GM12878 (cell line): ENCODE measurements around the gene RGPD6. TPM values are rescaled to one million over a fixed set of nuclear protein-coding genes. Genes with fewer than 3 reads are reported as not detected.
"Not testable (repeated sequence)": the region's sequence is repeated elsewhere in the genome, so short reads cannot be mapped to it uniquely, and the experiment has no call there.

Experiments used
- ATAC-seq: fragments of 200-7000 bp; cut with Tn5 transposase; 3 replicates; pipeline ENCODE4 v1.9.1; 2020; ENCODE audit warnings: mild to moderate bottlenecking, moderate library complexity
- BruUV-seq: library from RNA; stranded (reverse); fragments of 400-500 nt; replicated peaks from 2 replicates; lab custom pipeline; 2021; lab: Mats Ljungman, UMichigan
- CTCF ChIA-PET: fragments of 300-600 bp; sonication (Branson Sonifier 250); formaldehyde crosslinking; extraction: SDS; loops from one replicate; lab custom pipeline; 2021; ENCODE audit warnings: inconsistent platforms; lab: Yijun Ruan, JAX
- POLR2A ChIA-PET: fragments of 350-600 bp; formaldehyde crosslinking; extraction: SDS; loops from one replicate; lab custom pipeline; 2021; ENCODE audit warnings: inconsistent platforms; lab: Charles Lee
- RAD21 ChIA-PET: fragments of 300-600 bp; sonication (Branson Sonifier 250); formaldehyde crosslinking; loops from one replicate; lab custom pipeline; 2023; ENCODE audit warnings: antibody characterized with exemption; ENCODE audit not compliant: unreplicated experiment; lab: Charles Lee
- SMC1A ChIA-PET: fragments of 300-600 bp; sonication (Branson Sonifier 250); formaldehyde crosslinking; loops from one replicate; lab custom pipeline; 2023; ENCODE audit not compliant: unreplicated experiment, uncharacterized antibody; lab: Charles Lee
- DNase-seq: peaks from one replicate; pipeline ENCODE4 v3.0.0-alpha.2; 2011; ENCODE audit warnings: low read depth, low spot score
- FAIRE-seq: peaks from 3 replicates; lab custom pipeline; 2011; peaks lifted over from hg19 to GRCh38; lab: Jason Lieb, UNC
- H2AFZ ChIP-seq: 2 replicates; pipeline ENCODE4 v1.6.0; 2011; ENCODE audit warnings: low read depth, low read length, control low read depth; ENCODE audit not compliant: control insufficient read depth
- H3K27ac ChIP-seq: 2 replicates; pipeline ENCODE4 v1.5.1; 2011; ENCODE audit warnings: control low read depth; ENCODE audit not compliant: control insufficient read depth, insufficient read depth
- H3K27me3 ChIP-seq, 2 experiments: replicated peaks in 1 of 2; 2 replicates each; pipeline versions ENCODE4 v1.6.0 to v1.6.1; 2011; ENCODE audit warnings: low read length in 1 of 2; ENCODE audit not compliant: control insufficient read depth in 2 of 2, insufficient read depth in 2 of 2
- H3K36me3 ChIP-seq, 2 experiments: 2 replicates each; pipeline ENCODE4 v1.5.1; 2011; ENCODE audit warnings: low read length in 1 of 2; ENCODE audit not compliant: control insufficient read depth in 2 of 2, insufficient read depth in 2 of 2
- H3K4me1 ChIP-seq: 2 replicates; pipeline ENCODE4 v1.6.1; 2011; ENCODE audit warnings: mild to moderate bottlenecking, low read length, moderate library complexity, mixed read lengths; ENCODE audit not compliant: control insufficient read depth, insufficient read depth
- H3K4me2 ChIP-seq: 2 replicates; pipeline ENCODE4 v1.6.0; 2011; ENCODE audit warnings: control low read depth; ENCODE audit not compliant: control insufficient read depth, insufficient read depth
- H3K4me3 ChIP-seq: fragments of 200-600 bp; sonication (generic); 2 replicates; pipeline ENCODE4 v1.5.1; 2016
- H3K79me2 ChIP-seq: 2 replicates; pipeline ENCODE4 v1.6.0; 2011; ENCODE audit warnings: low read length; ENCODE audit not compliant: control insufficient read depth, insufficient read depth
- H3K9ac ChIP-seq: 2 replicates; pipeline ENCODE4 v1.8.0; 2011; ENCODE audit warnings: low read length, control low read depth, mixed read lengths; ENCODE audit not compliant: control insufficient read depth, insufficient read depth
- H3K9me3 ChIP-seq: replicated peaks from 3 replicates; pipeline ENCODE4 v1.5.1; 2011; ENCODE audit warnings: mild to moderate bottlenecking, low read length; ENCODE audit not compliant: control insufficient read depth, insufficient read depth
- H4K20me1 ChIP-seq: 2 replicates; pipeline ENCODE4 v1.6.0; 2011; ENCODE audit not compliant: control insufficient read depth, insufficient read depth
- WGBS: methylation state at CpG from one replicate; pipeline ENCODE4 v1.1.6; 2016; ENCODE audit warnings: low lambda C conversion rate; ENCODE audit not compliant: insufficient replicate concordance, insufficient coverage; ENCODE audit errors: missing lambda C conversion rate; 5-methylcytosine and 5-hydroxymethylcytosine counted together
- in situ Hi-C: fragments of 300-500 bp; cut with MboI; formaldehyde crosslinking; loops from 9 replicates; pipeline ENCODE4 v1.14.3; 2018; ENCODE audit warnings: mixed read lengths
- intact Hi-C: fragments of 100-400 bp; cut with micrococcal nuclease; formaldehyde crosslinking; loops from one replicate; pipeline ENCODE4 v1.14.2; 2022; ENCODE audit not compliant: unreplicated experiment
- polyA plus RNA-seq, 11 experiments: library from polyadenylated mRNA; depleted of rRNA in 4 of 11; unstranded in 6 of 11; stranded (reverse) in 5 of 11; fragments of >200 nt; fragmentation: Nextera tagmentation in 4 of 11; fragmentation: Illumina TruSeq in 1 of 11; extraction: Ambion mirVana in 4 of 11; extraction: Trizol in 1 of 11; gene quantifications; 1 replicate in 1 of 11; 2 replicates in 10 of 11; pipeline versions ENCODE4 v1.2.1 to v1.2.3, GENCODE V29; 2011 to 2016; ENCODE audit warnings: inconsistent platforms in 2 of 11, missing spikeins in 2 of 11, low read depth in 1 of 11
- total RNA-seq, 4 experiments: library from RNA; depleted of rRNA in 3 of 4; stranded (reverse); fragments of >200 nt in 3 of 4; fragmentation: Illumina TruSeq in 1 of 4; extraction: Trizol in 1 of 4; gene quantifications; 2 replicates each; pipeline versions ENCODE4 v1.2.1 to v1.2.3, GENCODE V29; 2013 to 2021

Gene RGPD6
- total and polyA plus RNA-seq, 10 of the 15 experiments (the other 5 are each of a cell fraction or from before 2014, with no cell fraction given) = 2.7 to 13.7 (median 8.5) TPM

DNA sequence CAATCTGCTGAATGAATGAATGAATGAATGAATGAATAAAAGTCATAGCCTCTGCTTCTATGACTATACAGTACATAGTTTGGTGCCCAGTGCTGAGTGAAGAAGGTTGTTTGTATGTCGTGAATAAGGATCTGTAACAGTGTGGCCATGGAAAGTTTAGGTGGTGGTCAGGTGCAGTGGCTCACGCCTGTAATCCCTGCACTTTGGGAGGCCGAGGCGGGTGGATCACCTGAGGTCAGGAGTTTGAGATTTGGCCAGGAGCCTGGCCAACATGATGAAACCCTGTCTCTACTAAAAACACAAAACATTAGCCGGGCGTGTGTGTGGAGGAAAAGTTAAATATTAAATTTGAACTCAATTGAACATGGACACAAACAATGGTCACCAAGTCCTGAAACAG is 100.1 kb downstream of the RGPD6 start:
- DNase-seq, H3K27ac ChIP-seq, H3K4me3 ChIP-seq, H3K4me2 ChIP-seq, CTCF ChIA-PET, RAD21 ChIA-PET, in situ Hi-C loops, FAIRE-seq, H3K9ac ChIP-seq, H3K79me2 ChIP-seq, POLR2A ChIA-PET, H3K4me1 ChIP-seq, H3K36me3 ChIP-seq, SMC1A ChIA-PET, H3K27me3 ChIP-seq, ATAC-seq, H2AFZ ChIP-seq, BruUV-seq, H3K9me3 ChIP-seq, intact Hi-C loops, H4K20me1 ChIP-seq: not testable (repeated sequence)
- WGBS = no CpG with 5 or more reads among the region's 6 CpGs

GRCh38 chr2:110475627-110476359 is 101.2 kb downstream of the RGPD6 start:
- intact Hi-C loops, H3K36me3 ChIP-seq, RAD21 ChIA-PET, H3K9ac ChIP-seq, H3K4me3 ChIP-seq, BruUV-seq, in situ Hi-C loops, FAIRE-seq, CTCF ChIA-PET, H3K79me2 ChIP-seq, DNase-seq, H3K9me3 ChIP-seq, H2AFZ ChIP-seq, H3K27me3 ChIP-seq, SMC1A ChIA-PET, H3K27ac ChIP-seq, POLR2A ChIA-PET, H4K20me1 ChIP-seq, H3K4me2 ChIP-seq, H3K4me1 ChIP-seq: not testable (repeated sequence)
- no CpG with 5 or more reads among the region's 3 CpGs for WGBS
- peak; percentile 27 for ATAC-seq

- intact Hi-C loops, BruUV-seq, H3K4me3 ChIP-seq, H2AFZ ChIP-seq, FAIRE-seq, H3K27ac ChIP-seq, H3K4me2 ChIP-seq, in situ Hi-C loops, H3K36me3 ChIP-seq, H3K9ac ChIP-seq, H3K4me1 ChIP-seq, H4K20me1 ChIP-seq, DNase-seq, H3K9me3 ChIP-seq, CTCF ChIA-PET, RAD21 ChIA-PET, POLR2A ChIA-PET, H3K27me3 ChIP-seq, SMC1A ChIA-PET, H3K79me2 ChIP-seq: not testable (repeated sequence)
- peak; percentile 96 for ATAC-seq
- no CpG with 5 or more reads among the region's 4 CpGs for WGBS
These were observed 102.1 kb downstream of the RGPD6 start for GRCh38 chr2:110474898-110475297.

- POLR2A ChIA-PET, CTCF ChIA-PET, DNase-seq, H3K4me1 ChIP-seq, H3K9ac ChIP-seq, H3K27ac ChIP-seq, H3K4me3 ChIP-seq, H3K36me3 ChIP-seq, FAIRE-seq, H3K79me2 ChIP-seq, H3K27me3 ChIP-seq, in situ Hi-C loops, RAD21 ChIA-PET, H4K20me1 ChIP-seq, intact Hi-C loops, H2AFZ ChIP-seq, H3K9me3 ChIP-seq, SMC1A ChIA-PET, H3K4me2 ChIP-seq, BruUV-seq: not testable (repeated sequence)
- WGBS = no CpG with 5 or more reads among the region's 3 CpGs
- ATAC-seq = peak; percentile 48
These were observed 104.0 kb downstream of the RGPD6 start for GRCh38 chr2:110473059-110473358.
